NCI-H226 (cell line): ENCODE measurements around the gene CFLAR.
A peak's percentile ranks its signal among the peaks of the same experiment; 100 is the strongest.
"Not testable (repeated sequence)": the region's sequence is repeated elsewhere in the genome, so short reads cannot be mapped to it uniquely, and the experiment has no call there.

Experiments used
- DNase-seq: peaks from one replicate; pipeline ENCODE4 v3.0.0-alpha.2; 2015

The CFLAR gene

DNA sequence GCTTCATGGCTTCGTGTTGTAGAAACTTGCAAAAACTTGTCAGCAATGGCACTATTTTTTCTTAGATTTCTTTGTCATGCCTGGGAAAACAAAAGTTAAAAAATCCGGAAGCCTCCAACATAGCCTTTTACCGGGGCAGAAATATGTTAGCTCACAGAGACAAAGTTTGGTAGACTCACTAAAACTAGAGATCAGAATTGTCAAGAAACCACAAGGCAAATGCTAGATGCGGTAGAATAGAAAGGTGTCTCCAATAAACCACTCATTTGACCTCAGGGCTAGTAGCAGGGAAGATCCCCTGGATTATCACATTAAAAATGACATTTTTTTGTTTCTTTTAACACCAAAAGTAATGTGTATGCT lies 67.4 kb downstream of the CFLAR start:
- DNase-seq: no peak

DNA sequence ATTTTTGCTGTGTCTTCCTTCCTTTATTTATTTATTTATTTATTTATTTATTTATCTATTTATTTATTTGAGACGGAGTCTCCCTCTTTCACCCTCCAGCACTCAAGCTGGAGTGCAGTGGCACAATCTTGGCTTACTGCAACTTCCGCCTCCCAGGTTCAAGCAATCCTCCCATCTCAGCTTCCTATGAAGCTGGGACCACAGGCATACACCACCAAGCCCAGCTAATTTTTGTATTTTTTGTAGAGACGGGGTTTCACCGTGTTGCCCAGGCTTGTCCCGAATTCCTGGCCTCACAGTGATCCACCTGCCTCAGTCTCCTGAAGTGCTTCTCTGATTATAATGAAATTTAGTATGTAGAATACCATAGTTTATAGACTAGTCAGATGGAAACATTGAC lies 67.9 kb downstream of the CFLAR start:
- not testable (repeated sequence) for DNase-seq

GRCh38 chr2:201184248-201184647 lies 68.3 kb downstream of the CFLAR start:
- not testable (repeated sequence) for DNase-seq

DNA sequence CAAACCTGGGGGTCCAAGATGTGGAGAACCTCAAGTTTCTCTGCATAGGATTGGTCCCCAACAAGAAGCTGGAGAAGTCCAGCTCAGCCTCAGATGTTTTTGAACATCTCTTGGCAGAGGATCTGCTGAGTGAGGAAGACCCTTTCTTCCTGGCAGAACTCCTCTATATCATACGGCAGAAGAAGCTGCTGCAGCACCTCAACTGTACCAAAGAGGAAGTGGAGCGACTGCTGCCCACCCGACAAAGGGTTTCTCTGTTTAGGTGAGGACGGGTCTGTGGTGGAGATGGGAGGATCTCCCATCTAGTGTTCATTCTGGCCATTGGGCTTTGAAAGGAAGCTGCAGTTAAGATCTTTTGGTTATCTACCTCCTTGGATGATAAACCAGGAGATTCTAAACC lies 69.9 kb downstream of the CFLAR start:
- DNase-seq: no peak

GRCh38 chr2:201186982-201187381 lies 71.0 kb downstream of the CFLAR start:
- DNase-seq: no peak

DNA sequence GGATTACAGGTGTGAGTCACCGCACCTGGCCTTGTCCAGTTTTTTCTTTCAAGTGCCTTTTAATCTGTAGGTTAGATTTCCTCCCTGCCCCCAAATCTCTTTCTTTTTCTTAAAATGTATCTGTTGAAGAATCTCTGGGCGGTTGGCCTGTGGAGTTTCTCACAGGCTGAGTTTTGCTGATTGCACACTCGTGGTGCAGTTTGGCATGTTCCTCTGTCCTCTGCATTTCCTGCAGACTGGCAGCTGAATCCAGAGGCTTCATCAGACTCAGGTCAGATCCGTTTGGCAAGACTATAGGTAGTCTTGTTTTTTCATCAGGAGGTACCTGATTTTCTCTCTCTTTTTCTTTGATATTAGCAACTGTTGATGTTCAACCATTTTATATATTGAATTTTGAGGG lies 72.5 kb downstream of the CFLAR start:
- no peak for DNase-seq

GRCh38 chr2:201191132-201191875 lies 75.3 kb downstream of the CFLAR start:
- no peak for DNase-seq

GRCh38 chr2:201194097-201194496 lies 78.1 kb downstream of the CFLAR start:
- DNase-seq: no peak

DNA sequence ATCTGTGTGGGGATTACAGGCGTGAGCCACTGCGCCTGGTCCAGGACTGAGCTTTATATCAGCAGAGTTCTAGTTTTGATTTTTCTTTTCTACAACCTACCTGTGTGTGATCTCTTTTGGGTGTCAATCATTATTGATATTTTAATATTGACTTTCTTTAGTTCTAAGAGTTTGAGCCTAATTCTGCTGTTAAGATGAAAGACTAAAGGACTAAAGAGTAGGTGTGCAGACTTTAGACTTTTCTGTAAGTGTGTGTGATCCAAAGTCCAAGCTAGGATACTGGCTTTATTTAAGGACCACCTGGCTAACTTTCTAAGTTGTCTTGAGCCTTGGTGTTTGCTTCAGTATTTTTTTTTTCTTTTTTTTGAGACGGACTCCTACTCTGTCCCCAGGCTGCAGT lies 79.4 kb downstream of the CFLAR start:
- DNase-seq: no peak

GRCh38 chr2:201196003-201196402 lies 80.0 kb downstream of the CFLAR start:
- no peak for DNase-seq

DNA sequence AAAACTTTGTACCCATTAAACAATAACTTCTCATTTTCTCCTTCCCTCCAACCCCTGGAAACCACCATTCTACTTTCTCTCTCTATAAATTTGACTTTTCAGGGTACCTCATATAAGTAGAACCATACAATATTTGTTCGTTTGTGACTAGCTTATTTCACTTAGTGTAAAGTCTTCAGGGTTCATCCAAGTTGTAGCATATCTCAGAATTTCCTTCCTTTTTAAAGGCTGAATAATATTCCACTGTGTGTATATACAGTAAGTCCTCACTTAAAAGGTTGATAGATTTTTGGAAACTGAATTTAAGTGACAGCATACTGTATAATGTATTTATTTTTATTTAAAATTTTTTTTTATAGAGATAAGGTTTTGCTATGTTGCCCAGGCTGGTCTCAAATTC lies 80.8 kb downstream of the CFLAR start:
- DNase-seq: no peak

- DNase-seq: no peak
These were observed 81.8 kb downstream of the CFLAR start for GRCh38 chr2:201197781-201198180.

DNA sequence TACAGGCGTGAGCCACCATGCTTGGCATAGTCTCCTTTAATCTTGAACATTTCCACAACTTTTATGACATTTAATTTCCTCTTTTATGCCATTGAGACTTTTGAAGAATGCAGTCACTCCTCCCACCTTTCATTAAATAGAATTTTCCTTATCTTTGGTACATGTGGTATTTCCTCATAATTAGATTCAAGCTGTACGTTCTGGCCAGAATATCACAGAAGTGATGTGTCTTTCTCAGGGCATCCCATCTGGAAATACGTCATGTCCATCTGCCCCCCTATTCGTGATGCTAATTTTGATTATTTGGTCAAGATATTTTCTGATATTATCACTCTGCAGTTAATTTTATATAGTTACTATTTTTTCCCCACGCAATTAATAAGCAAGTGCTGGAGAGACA lies 83.9 kb downstream of the CFLAR start:
- DNase-seq: no peak

DNA sequence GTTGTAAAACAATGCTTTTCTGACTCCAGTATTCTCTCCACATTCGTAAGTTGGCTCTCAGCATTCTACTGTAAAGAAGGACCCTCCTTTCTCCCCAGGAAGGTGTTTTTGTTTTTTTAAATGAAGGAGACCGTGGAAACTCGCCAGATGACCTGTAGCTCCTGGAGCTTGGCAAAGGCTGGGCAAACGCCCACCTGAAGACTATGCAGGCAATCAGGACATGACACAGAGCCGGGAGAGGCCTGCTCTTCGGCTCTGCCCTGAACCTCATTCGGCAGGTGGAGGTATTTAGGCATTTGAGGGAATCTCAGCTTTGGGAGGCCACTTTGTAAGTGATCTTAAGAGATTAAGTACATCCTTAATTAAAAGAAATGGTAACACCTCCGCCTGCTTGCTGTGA lies 84.4 kb downstream of the CFLAR start:
- no peak for DNase-seq

DNA sequence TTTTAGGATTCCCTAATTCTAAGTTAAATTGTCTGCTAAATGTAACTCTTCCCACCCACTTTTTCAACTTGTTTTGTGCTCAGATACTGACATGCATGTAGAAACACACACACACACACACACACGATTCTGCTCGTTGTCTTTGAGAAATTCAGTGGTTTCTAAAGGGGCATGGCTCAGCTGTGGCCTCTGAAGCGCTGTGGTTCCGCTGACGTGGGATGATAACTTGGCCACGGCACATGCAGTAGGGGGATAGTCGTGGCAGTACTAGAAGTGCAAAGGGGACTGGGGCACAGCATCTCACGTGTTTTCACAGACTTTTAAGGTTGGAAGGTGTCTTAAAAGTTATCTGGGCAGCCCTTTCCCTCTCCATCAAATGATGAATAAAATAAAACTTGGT lies 85.4 kb downstream of the CFLAR start:
- no peak for DNase-seq

- no peak for DNase-seq
These were observed 88.1 kb downstream of the CFLAR start for GRCh38 chr2:201203916-201204654.

DNA sequence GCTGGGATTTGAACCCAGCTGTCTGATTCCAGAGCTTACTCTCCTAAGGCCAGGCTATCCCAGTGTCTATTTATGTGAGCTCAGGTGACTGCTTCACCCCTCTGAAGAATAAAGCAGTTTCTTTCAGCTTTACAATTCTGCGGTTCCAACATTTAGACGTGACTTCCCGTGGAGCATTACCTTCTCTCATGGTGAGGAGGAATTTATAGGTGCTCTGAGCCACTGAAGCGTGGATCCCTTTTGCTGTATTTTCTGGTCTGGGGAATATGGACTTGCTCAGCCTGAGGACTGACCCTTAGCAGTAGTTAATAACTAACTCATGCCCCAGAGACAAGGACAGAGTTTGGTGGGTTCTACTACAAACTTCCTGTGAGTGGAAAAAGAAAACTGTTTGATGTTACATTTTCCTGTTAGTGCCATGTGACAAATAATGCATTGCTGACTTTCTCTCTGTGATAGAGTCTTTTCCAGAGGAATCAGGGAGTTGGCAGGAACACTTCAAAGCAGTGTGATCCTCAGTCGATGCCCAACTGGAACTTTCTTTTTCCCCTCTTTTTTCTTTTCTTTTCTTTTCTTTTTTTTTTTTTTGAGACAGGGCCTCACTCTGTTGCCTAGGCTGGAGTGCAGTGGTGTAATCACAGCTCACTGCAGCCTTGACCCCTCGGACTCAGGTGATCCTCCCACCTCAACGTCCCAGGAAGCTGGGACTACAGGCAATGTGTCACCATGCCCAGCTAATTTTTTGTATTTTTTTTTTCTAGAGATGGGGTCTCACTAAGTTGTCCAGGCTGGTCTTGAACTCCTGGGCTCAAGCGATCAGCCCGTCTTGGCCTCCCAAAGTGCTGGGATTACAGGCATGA lies 88.9 kb downstream of the CFLAR start:
- DNase-seq: no peak

GRCh38 chr2:201205515-201205849 lies 89.5 kb downstream of the CFLAR start:
- no peak for DNase-seq

DNA sequence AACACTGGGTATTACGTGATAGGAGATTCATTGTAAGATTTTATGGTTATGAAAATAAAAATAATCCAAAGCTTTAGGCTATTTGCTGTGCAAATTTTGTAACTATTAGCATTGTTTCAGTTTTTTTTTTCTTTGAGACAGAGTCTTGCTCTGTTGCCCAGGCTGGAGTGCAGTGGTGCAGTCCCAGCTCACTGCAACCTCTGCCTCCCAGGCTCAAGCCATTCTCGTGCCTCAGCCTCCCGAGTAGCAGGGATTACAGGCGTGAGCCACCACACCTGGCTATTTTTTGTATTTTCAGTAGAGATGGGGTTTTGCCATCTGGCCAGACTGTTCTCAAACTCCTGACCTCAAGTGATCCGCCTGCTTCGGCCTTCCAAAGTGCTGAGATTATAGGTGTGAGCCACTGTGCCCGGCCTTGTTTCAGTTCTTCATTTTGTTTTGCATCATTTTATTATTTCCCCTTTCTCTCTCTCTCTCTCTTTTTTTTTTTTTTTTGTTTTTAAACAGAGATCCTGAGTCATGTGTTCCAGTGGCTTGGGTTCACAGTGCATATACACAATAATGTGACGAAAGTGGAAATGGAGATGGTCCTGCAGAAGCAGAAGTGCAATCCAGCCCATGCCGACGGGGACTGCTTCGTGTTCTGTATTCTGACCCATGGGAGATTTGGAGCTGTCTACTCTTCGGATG lies 92.7 kb downstream of the CFLAR start:
- DNase-seq: no peak

- DNase-seq: no peak
These were observed 100.0 kb downstream of the CFLAR start for GRCh38 chr2:201215963-201216362.

DNA sequence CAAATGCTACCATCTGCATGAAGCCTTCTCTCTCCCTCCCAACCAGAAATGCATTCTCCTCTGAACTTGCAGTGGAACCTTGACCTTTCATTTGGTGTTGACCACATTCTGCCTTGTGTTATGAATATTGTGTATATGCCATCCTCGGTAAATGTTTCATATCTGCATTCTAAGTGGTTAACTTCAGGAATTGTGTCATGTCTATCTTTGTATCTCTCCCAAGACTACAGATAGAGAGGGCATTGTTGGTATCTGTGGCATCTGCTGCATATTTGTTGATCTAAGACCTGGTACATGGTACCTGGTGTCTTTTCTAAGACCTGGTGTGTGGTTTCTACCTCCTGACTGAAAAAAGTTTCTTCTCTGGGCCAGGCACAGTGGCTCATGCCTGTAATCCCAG lies 101.0 kb downstream of the CFLAR start:
- no peak for DNase-seq

GRCh38 chr2:201218780-201219179 lies 102.8 kb downstream of the CFLAR start:
- peak; percentile 4 for DNase-seq
